Epithelial cell of proximal tubule (primary cell): Measurements from ENCODE around the gene RAD51B. TPM values are rescaled to one million over a fixed set of nuclear protein-coding genes. Genes with fewer than 3 reads are reported as not detected.

Experiments
- DNase-seq: peaks from one replicate; pipeline ENCODE4 v3.0.0-alpha.2; 2011; ENCODE audit warnings: low read depth
- H3K4me3 ChIP-seq: 2 replicates; pipeline ENCODE4 v1.5.1; 2011; ENCODE audit warnings: low read depth, mild to moderate bottlenecking, low read length
- total RNA-seq: library from RNA; depleted of rRNA; stranded (reverse); fragments of >200 nt; gene quantifications from 2 replicates; pipeline ENCODE4 v1.2.3, GENCODE V29; 2015
- TF ChIP-seq, protein P1 (sequence below): conservative IDR thresholded peaks from 2 replicates; pipeline ENCODE4 v1.5.1; 2012; ENCODE audit warnings: low read depth, mild to moderate bottlenecking, low read length

Gene RAD51B
- total RNA-seq, 1 donor from 2014 or later = 6.3 TPM

DNA sequence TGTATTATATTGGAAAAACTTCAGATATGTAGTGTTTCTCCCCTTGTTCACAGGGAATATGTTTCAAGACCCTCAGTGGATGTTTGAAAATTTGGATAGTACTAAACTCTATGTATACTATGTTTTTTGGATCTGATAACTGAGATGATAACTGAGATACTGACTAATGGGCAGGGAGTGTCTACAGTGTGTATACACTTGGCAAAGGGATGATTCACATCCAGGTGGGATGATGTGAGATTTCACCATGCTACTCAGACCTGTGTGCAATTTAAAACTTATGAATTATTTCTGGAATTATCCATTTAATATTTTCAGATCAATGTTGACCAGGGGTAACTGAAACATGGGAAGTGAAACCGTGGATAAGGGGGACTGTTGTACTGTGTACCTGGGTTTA is 13.8 kb downstream of the RAD51B start:
- H3K4me3 ChIP-seq = no peak overlapping the region
- TF ChIP-seq, protein P1, sequence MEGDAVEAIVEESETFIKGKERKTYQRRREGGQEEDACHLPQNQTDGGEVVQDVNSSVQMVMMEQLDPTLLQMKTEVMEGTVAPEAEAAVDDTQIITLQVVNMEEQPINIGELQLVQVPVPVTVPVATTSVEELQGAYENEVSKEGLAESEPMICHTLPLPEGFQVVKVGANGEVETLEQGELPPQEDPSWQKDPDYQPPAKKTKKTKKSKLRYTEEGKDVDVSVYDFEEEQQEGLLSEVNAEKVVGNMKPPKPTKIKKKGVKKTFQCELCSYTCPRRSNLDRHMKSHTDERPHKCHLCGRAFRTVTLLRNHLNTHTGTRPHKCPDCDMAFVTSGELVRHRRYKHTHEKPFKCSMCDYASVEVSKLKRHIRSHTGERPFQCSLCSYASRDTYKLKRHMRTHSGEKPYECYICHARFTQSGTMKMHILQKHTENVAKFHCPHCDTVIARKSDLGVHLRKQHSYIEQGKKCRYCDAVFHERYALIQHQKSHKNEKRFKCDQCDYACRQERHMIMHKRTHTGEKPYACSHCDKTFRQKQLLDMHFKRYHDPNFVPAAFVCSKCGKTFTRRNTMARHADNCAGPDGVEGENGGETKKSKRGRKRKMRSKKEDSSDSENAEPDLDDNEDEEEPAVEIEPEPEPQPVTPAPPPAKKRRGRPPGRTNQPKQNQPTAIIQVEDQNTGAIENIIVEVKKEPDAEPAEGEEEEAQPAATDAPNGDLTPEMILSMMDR = no peak
- DNase-seq = no peak

DNA sequence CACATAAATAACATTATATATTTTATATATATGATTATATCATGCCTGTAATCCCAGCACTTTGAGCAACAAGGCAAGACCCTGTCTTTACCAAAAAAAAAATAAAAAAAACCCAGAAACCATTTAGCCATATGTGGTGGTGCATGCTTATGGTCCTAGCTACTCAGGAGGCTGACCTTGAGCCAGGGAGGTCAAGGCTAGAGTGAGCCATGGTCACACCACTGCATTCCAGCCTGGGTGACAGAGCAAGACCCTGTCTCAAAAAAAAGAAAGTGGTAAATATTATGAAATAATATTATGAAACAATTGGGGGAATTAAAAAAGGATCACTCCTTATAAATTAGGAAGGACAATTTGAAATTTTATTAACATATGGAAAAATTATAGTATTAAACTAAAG is 16.0 kb downstream of the RAD51B start:
- no peak overlapping the region for H3K4me3 ChIP-seq
- DNase-seq = no peak
- TF ChIP-seq, protein P1 = no peak

DNA sequence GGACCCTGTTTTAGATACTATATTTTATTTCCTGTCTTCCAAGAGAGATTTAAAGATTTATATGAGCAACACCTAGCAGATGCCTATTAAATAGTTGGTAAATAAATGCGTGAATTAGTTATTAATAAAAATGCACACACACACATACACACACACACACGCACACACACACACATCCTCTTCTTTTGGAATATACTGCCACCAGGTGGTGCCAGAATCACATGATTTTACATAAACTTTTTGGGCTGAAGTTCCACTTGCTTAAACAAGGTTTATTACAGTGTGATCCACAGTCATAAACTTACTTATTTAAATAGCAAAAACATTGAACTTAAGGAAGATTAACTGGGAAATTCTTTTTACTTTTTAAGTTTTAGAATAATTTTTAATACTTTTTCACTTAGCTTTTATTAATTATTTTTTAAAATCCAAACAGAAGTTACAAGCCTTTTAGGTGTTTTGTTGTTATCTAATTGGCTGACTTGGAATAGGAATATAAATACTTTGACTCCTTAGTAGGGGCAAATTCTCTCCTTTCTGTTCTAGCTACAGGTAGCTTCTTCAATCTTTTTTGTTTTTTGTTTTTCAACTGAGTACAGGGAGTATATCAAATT is 17.5 kb downstream of the RAD51B start:
- no peak for DNase-seq
- TF ChIP-seq, protein P1 = peak; percentile 79

DNA sequence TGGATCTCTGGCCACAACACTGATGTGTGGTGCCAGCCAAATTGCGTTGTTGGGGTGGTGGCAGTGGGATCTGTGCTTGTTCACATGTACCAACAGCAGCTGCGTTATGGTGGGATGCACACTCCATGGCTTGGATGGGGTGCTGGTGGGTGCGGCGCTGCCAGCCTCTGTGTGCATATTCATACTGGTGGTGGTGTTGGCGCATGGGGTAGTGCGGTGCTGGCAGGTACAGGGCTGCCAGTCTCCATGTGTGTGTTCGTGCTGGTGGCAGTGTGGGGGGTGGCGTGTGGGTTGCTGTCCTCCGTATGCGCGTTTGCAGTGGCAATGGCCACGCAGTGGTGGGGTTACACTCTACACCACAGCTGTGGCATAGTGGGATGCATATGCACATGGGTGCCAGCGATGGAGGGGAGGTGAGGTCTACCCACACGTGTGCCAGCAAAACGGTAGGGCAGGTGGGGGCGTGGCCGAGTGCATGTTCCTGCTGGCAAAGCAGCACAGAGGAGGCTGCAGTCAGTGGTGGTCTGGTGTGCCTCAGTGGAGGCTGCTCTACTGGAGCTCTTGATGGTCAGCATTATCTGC is 26.5 kb downstream of the RAD51B start:
- H3K4me3 ChIP-seq = no peak overlapping the region
- DNase-seq = no peak
- TF ChIP-seq, protein P1 = no peak

More for the DNA sequence above, 17.5 kb downstream of the RAD51B start:
- H3K4me3 ChIP-seq = no peak overlapping the region

DNA sequence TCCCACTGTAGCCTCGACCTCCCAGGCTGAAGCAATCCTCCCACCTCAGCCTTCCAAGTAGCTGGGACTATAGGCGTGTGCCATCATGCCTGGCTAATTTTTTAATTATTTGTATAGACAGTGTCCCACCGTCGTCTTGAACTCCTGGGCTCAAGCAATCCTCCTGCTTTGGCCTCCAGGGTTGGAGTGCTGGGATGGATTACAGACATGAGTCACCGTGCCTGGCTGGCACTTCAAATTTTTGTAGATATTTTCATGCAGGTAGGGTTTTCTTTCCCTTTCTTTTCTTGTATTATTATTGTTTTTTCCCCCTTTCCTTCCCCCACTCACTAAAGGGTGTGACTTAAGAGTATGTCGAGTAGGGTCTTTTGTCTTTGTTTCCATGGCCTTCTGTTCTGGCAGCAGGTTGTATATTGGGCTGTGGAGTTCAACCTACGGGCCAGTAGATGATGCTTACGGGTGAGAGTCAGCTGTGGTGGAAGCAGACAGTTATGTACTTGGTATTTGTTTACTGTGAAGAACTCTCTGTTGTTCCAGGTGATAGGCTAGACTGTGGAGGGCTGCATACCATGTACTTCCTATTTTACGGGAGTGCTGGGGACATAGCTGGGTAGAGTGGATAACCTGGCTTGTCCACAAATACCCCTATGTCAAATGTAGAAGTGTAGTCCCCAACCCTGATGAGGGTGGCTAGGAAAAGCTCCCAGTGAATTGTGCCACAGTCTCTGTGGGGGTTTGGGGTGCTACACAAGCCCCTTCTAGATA is 30.7 kb downstream of the RAD51B start:
- TF ChIP-seq, protein P1 = no peak
- H3K4me3 ChIP-seq = no peak overlapping the region
- no peak for DNase-seq

DNA sequence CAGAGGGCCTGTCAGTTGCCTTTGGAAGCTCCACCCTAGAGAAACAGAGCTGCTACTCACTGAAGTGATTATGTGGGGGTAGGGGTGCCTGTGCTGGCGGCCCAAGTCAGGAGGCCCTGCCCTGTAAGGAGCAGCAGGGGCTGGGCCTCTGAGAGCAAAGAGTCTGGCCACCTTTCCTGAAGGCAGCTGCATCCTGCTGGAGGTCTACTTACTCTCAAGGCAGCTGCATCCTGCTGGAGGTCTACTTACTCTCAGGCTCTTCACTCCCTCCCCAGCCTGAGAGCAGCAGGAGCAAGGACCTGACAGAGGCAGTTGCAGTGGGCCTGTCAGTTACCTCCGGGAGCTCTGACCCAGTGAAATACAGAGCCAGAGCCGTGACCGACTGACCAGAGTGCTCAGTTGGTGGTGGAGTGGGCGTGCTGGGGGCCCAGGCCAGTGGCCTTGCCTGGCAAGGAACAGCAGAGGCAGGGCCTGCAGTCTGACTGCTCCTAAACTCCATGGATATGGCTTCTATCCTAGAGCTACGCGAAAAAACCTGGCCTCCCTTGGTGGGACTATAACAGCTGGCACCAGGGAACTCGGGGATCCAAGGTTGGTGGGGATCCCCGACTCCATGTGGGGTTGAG is 32.3 kb downstream of the RAD51B start:
- TF ChIP-seq, protein P1 = no peak
- DNase-seq = no peak
- H3K4me3 ChIP-seq = no peak overlapping the region
